Breast epithelium (tissue), 3 donors: Measurements from ENCODE around the gene COL18A1.

ENCODE experiments used
- CTCF ChIP-seq, 3 donors: fragments of 450-650 bp; IDR thresholded peaks; one replicate each; pipeline ENCODE4 v1.5.1; 2016 to 2017; ENCODE audit warnings: antibody characterized with exemption in 3 of 3, mild to moderate bottlenecking in 3 of 3, moderate library complexity in 3 of 3
- POLR2A ChIP-seq: fragments of 450-650 bp; IDR thresholded peaks from one replicate; pipeline ENCODE4 v1.6.1; 2016; ENCODE audit warnings: antibody characterized with exemption, mild to moderate bottlenecking, moderate library complexity
- POLR2AphosphoS5 ChIP-seq, 3 donors: sonication (generic); formaldehyde crosslinking; IDR thresholded peaks; one replicate each; pipeline ENCODE4 v1.6.1; 2017; ENCODE audit warnings: antibody characterized with exemption in 3 of 3

- TF ChIP-seq CTCF (IDR thresholded peaks at IDR 0.05), result no peak
- TF ChIP-seq POLR2AphosphoS5 (IDR thresholded peaks at IDR 0.05), result no peak
- no peak for TF ChIP-seq POLR2A
Measured at GRCh38 chr21:45384656-45385548, 20.1 kb upstream of the COL18A1 start.
